SK-N-SH (cell line): ENCODE measurements around the gene EVC2. TPM values are rescaled to one million over a fixed set of nuclear protein-coding genes. Genes with fewer than 3 reads are reported as not detected.

Source experiments
- CTCF ChIA-PET: fragments of 300-600, 350-600 bp; formaldehyde crosslinking; extraction: SDS; loops from one replicate; lab custom pipeline; 2021; lab: Yijun Ruan, JAX
- POLR2A ChIA-PET: fragments of 350-600 bp; sonication (Branson Sonifier 250); formaldehyde crosslinking; extraction: SDS; loops from one replicate; lab custom pipeline; 2020; ENCODE audit warnings: antibody characterized with exemption, inconsistent platforms; lab: Yijun Ruan, JAX
- DNase-seq: peaks from one replicate; pipeline ENCODE4 v3.0.0; 2012
- H2AFZ ChIP-seq: fragments of 200-600 bp; sonication (generic); 2 replicates; pipeline ENCODE4 v1.8.1; 2016; ENCODE audit warnings: antibody characterized with exemption, mild to moderate bottlenecking, low read depth
- H3F3A ChIP-seq: fragments of 200-600 bp; sonication (generic); replicated peaks from 2 replicates; pipeline ENCODE3; 2016; ENCODE audit warnings: antibody characterized with exemption, mild to moderate bottlenecking; ENCODE audit not compliant: insufficient read depth
- H3K27ac ChIP-seq, 2 experiments: fragments of 200-500 bp in 1 of 2; fragments of 200-600 bp in 1 of 2; sonication (Bioruptor generic) in 1 of 2; sonication (generic), shearing (Covaris generic) in 1 of 2; 2 replicates each; pipeline versions ENCODE4 v1.5.1 to v1.6.1; 2014 to 2016; ENCODE audit warnings: low read depth in 2 of 2, inconsistent platforms in 1 of 2, low read length in 1 of 2, mild to moderate bottlenecking in 1 of 2, mixed read lengths in 1 of 2
- H3K27me3 ChIP-seq: fragments of 200-600 bp; sonication (generic), shearing (Covaris generic); 2 replicates; pipeline ENCODE4 v1.6.1; 2016; ENCODE audit warnings: mixed run types; ENCODE audit not compliant: insufficient read depth
- H3K36me3 ChIP-seq, 2 experiments: fragments of 200-500 bp in 1 of 2; fragments of 200-600 bp in 1 of 2; sonication (Bioruptor generic) in 1 of 2; sonication (generic) in 1 of 2; replicated peaks in 1 of 2; 2 replicates each; pipeline versions ENCODE3 to v1.5.1; 2014 to 2016; ENCODE audit warnings: low read length in 1 of 2, mild to moderate bottlenecking in 1 of 2; ENCODE audit not compliant: insufficient read depth in 2 of 2, control insufficient read depth in 1 of 2
- H3K4me1 ChIP-seq, 2 experiments: fragments of 200-500 bp in 1 of 2; fragments of 200-600 bp in 1 of 2; sonication (Bioruptor generic) in 1 of 2; sonication (generic), shearing (Covaris generic) in 1 of 2; 2 replicates each; pipeline versions ENCODE4 v1.5.1 to v1.6.1; 2014 to 2016; ENCODE audit warnings: low read depth in 1 of 2, low read length in 1 of 2, mixed run types in 1 of 2; ENCODE audit not compliant: insufficient read depth in 2 of 2, control insufficient read depth in 1 of 2
- H3K4me2 ChIP-seq: fragments of 200-600 bp; sonication (generic), shearing (Covaris generic); 2 replicates; pipeline ENCODE4 v1.6.1; 2017; ENCODE audit warnings: mixed run types
- H3K4me3 ChIP-seq, 2 experiments: fragments of 200-500 bp in 1 of 2; fragments of 200-600 bp in 1 of 2; sonication (Bioruptor generic) in 1 of 2; sonication (generic), shearing (Covaris generic) in 1 of 2; 2 replicates each; pipeline versions ENCODE4 v1.5.1 to v1.8.1; 2014 to 2016; ENCODE audit warnings: low read depth in 2 of 2, inconsistent platforms in 1 of 2, low read length in 1 of 2, mild to moderate bottlenecking in 1 of 2, mixed read lengths in 1 of 2, moderate library complexity in 1 of 2
- H3K79me2 ChIP-seq: fragments of 200-600 bp; sonication (generic); 2 replicates; pipeline ENCODE4 v1.8.1; 2017; ENCODE audit warnings: mild to moderate bottlenecking; ENCODE audit not compliant: insufficient read depth
- H3K9ac ChIP-seq: fragments of 200-600 bp; sonication (generic); 2 replicates; pipeline ENCODE4 v1.6.1; 2017; ENCODE audit warnings: mixed run types
- H3K9me2 ChIP-seq: fragments of 200-600 bp; sonication (generic); 2 replicates; pipeline ENCODE4 v1.6.1; 2017; ENCODE audit warnings: mixed run types
- H3K9me3 ChIP-seq: fragments of 200-600 bp; sonication (generic); 2 replicates; pipeline ENCODE4 v1.6.1; 2017; ENCODE audit warnings: mixed run types, mild to moderate bottlenecking, moderate library complexity
- H4K20me1 ChIP-seq: fragments of 200-600 bp; sonication (generic); 2 replicates; pipeline ENCODE4 v1.6.1; 2017; ENCODE audit warnings: mild to moderate bottlenecking, mixed run types; ENCODE audit not compliant: insufficient read depth
- FOXJ3 ChIP-seq: sonication (generic); formaldehyde crosslinking; IDR thresholded peaks from 2 replicates; pipeline ENCODE4 v1.5.1; 2020; ENCODE audit warnings: mild to moderate bottlenecking, missing genetic modification reagents
- FOXM1 ChIP-seq: IDR thresholded peaks from 2 replicates; pipeline ENCODE4 v1.4.0; 2012; ENCODE audit warnings: low read depth, mild to moderate bottlenecking
- NFIC ChIP-seq: IDR thresholded peaks from 2 replicates; pipeline ENCODE4 v1.4.0; 2012; ENCODE audit warnings: borderline replicate concordance
- NRF1 ChIP-seq: IDR thresholded peaks from 2 replicates; pipeline ENCODE4 v1.6.1; 2012; ENCODE audit warnings: low read depth, mild to moderate bottlenecking, low read length
- RCOR1 ChIP-seq: fragments of 150-350 bp; IDR thresholded peaks from 2 replicates; pipeline ENCODE4 v1.6.1; 2017; ENCODE audit warnings: antibody characterized with exemption, low read length
- RFX5 ChIP-seq: IDR thresholded peaks from 2 replicates; pipeline ENCODE4 v1.6.1; 2012; ENCODE audit warnings: mild to moderate bottlenecking, improper control_type of control experiment, low read length
- RXRA ChIP-seq: IDR thresholded peaks from 2 replicates; pipeline ENCODE4 v1.4.0; 2012; ENCODE audit warnings: low read depth, mild to moderate bottlenecking, borderline replicate concordance
- WGBS: methylation state at CpG from one replicate; pipeline ENCODE4 v1.1.6; 2017; ENCODE audit warnings: low lambda C conversion rate; 5-methylcytosine and 5-hydroxymethylcytosine counted together
- polyA plus RNA-seq, 3 experiments: library from polyadenylated mRNA; depleted of rRNA; stranded (reverse); fragments of >200 nt; gene quantifications; 2 replicates each; pipeline ENCODE4 v1.2.3, GENCODE V29; 2012
- TF ChIP-seq, protein P1 (sequence below): IDR thresholded peaks from 2 replicates; pipeline ENCODE4; 2012
- TF ChIP-seq, protein P2 (sequence below): fragments of 200-600 bp; sonication (generic); IDR thresholded peaks from 2 replicates; pipeline ENCODE4 v1.6.1; 2017; ENCODE audit warnings: antibody characterized with exemption, mild to moderate bottlenecking, moderate library complexity

The EVC2 gene
- polyA plus RNA-seq, 1 of the 3 experiments (the other 2 are of a cell fraction) = not detected

- Histone ChIP-seq H3K27ac (no peak overlapping the region), H2AFZ (no peak overlapping the region), H3K9me3 (no peaks in the 10 kb centered on the region), H3K4me3 (no peak overlapping the region), H3K9ac (no peak overlapping the region), H3K4me1 (peaks cover 0 to 7% of the 10 kb centered on the region in 2 experiments; a peak in 2 of 4 replicates), H3K9me2 (no peaks in the 10 kb centered on the region), H3K36me3 (peaks cover 21% of the 10 kb centered on the region in 2 experiments), H3F3A (peaks cover 13% of the 10 kb centered on the region), H4K20me1 (no peaks in the 10 kb centered on the region), H3K27me3 (no peaks in the 10 kb centered on the region), H3K79me2 (no peaks in the 10 kb centered on the region), H3K4me2 (no peak overlapping the region)
- CTCF ChIA-PET = interaction anchor here (1.1 kb wide), 1 partner anchor 45 kb away, joined by 3 read pairs; no protein-coding TSS in a partner anchor
- 94% methylated on average over 16 of the region's 16 CpGs for WGBS
- TF ChIP-seq RFX5 (no peak), RCOR1 (no peak), FOXM1 (no peak), RXRA (no peak)
- TF ChIP-seq, protein P1, sequence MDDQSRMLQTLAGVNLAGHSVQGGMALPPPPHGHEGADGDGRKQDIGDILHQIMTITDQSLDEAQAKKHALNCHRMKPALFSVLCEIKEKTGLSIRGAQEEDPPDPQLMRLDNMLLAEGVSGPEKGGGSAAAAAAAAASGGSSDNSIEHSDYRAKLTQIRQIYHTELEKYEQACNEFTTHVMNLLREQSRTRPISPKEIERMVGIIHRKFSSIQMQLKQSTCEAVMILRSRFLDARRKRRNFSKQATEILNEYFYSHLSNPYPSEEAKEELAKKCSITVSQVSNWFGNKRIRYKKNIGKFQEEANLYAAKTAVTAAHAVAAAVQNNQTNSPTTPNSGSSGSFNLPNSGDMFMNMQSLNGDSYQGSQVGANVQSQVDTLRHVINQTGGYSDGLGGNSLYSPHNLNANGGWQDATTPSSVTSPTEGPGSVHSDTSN = no peak
- POLR2A ChIA-PET = no interaction called here
- DNase-seq = no peak
Observed at GRCh38 chr4:5755161-5755560, 46.8 kb upstream of the EVC2 start.

- Histone ChIP-seq H3K27ac (no peak overlapping the region), H3K36me3 (peaks cover 21 to 26% of the 10 kb centered on the region in 2 experiments), H2AFZ (no peak overlapping the region), H3K27me3 (no peaks in the 10 kb centered on the region), H3K4me3 (no peak overlapping the region), H3K9me2 (no peaks in the 10 kb centered on the region), H3K4me2 (no peak overlapping the region), H3F3A (peaks cover 13% of the 10 kb centered on the region), H3K9me3 (no peaks in the 10 kb centered on the region), H4K20me1 (no peaks in the 10 kb centered on the region), H3K9ac (no peak overlapping the region), H3K79me2 (no peaks in the 10 kb centered on the region), H3K4me1 (peaks cover 0 to 7% of the 10 kb centered on the region in 2 experiments; a peak in 2 of 4 replicates)
- no peak for TF ChIP-seq RCOR1
- no peak for TF ChIP-seq NRF1
- no peak for TF ChIP-seq NFIC
- no peak for TF ChIP-seq FOXJ3
- no peak for TF ChIP-seq FOXM1
- TF ChIP-seq, protein P2, sequence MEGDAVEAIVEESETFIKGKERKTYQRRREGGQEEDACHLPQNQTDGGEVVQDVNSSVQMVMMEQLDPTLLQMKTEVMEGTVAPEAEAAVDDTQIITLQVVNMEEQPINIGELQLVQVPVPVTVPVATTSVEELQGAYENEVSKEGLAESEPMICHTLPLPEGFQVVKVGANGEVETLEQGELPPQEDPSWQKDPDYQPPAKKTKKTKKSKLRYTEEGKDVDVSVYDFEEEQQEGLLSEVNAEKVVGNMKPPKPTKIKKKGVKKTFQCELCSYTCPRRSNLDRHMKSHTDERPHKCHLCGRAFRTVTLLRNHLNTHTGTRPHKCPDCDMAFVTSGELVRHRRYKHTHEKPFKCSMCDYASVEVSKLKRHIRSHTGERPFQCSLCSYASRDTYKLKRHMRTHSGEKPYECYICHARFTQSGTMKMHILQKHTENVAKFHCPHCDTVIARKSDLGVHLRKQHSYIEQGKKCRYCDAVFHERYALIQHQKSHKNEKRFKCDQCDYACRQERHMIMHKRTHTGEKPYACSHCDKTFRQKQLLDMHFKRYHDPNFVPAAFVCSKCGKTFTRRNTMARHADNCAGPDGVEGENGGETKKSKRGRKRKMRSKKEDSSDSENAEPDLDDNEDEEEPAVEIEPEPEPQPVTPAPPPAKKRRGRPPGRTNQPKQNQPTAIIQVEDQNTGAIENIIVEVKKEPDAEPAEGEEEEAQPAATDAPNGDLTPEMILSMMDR = no peak
- no peak for DNase-seq
- POLR2A ChIA-PET = no interaction called here
- WGBS = 95% methylated on average over 6 of the region's 8 CpGs
- CTCF ChIA-PET = interaction anchor here (1.1 to 1.5 kb wide), 2 partner anchors 17 to 45 kb away, joined by 3 to 4 read pairs; no protein-coding TSS in a partner anchor
Observed at GRCh38 chr4:5754529-5754881, 46.1 kb upstream of the EVC2 start.
